Measurements from ENCODE around the gene AVPR2. TPM values are rescaled to one million over a fixed set of nuclear protein-coding genes. Genes with fewer than 3 reads are reported as not detected.

Gene AVPR2
- under 1 TPM in 1 of 5 experiments, not detected in 4; 0.29 TPM for total RNA-seq
- not detected for polyA plus RNA-seq
- total RNA-seq = not detected

GRCh38 chrX:153903991-153904957, at the start of gene AVPR2:
TSS of gene AVPR2 (plus strand) at chrX:153904673. CDS start at chrX:153905146, 473 bp downstream.
- no peaks in the 10 kb centered on the region for H3K9me3 ChIP-seq (ENCODE audit: control insufficient read depth in 2 of 3, low read length in 3 of 3)
- H3K27ac ChIP-seq (ENCODE audit: low read depth, low read length) = no peak within 1 kb of the TSS
- peaks cover 0 to 2% (median 0%) of the 10 kb centered on the region in 5 donors for H3K36me3 Mint-ChIP-seq
- no peak within 1 kb of the TSS for H3K4me3 ChIP-seq (ENCODE audit: low read length)
- H3K9me3 Mint-ChIP-seq = peaks cover 0 to 3% (median 0%) of the 10 kb centered on the region in 11 donors
- no peaks in the 10 kb centered on the region for H3K27me3 ChIP-seq (ENCODE audit: control insufficient read depth in 2 of 2, insufficient read depth in 2 of 2, low read length in 2 of 2)
- ATAC-seq = peak; percentile 18
- peaks cover 16 to 45% (median 33%) of the 10 kb centered on the region in 7 donors for H3K4me1 Mint-ChIP-seq
- peak within 1 kb of the TSS; percentile 68 to 93 (median 83) for H3K27ac Mint-ChIP-seq
- no peak for DNase-seq
- H3K4me3 Mint-ChIP-seq = peak within 1 kb of the TSS; percentile 23 to 87 (median 63)
- peaks cover 0 to 8% (median 0%) of the 10 kb centered on the region in 3 experiments for H3K36me3 ChIP-seq (ENCODE audit: control insufficient read depth in 2 of 3, insufficient read depth in 3 of 3, low read length in 3 of 3)
- ChIA-PET CTCF (no interaction called here), POLR2A (no interaction called here)
- peaks cover 25 to 27% of the 10 kb centered on the region in 2 donors for H3K4me1 ChIP-seq (ENCODE audit: control insufficient read depth in 2 of 2, insufficient read depth in 2 of 2, low read length in 2 of 2)
- no peaks in the 10 kb centered on the region for H3K27me3 Mint-ChIP-seq
- intact Hi-C loops (cut with micrococcal nuclease) = loop anchor here in 1 of 2 donors (5.0 kb wide), 2 partner anchors 87 to 142 kb away; partner anchors contain the start of gene PLXNB3

GRCh38 chrX:153854702-153855101, 49.8 kb upstream of the AVPR2 start:
- Mint-ChIP-seq H3K9me3 (peaks cover 0 to 2% (median 0%) of the 10 kb centered on the region in 11 donors), H3K4me3 (no peak overlapping the region), H3K27me3 (peaks cover 0 to 25% (median 5%) of the 10 kb centered on the region in 5 donors), H3K27ac (no peak overlapping the region), H3K4me1 (peaks cover 5 to 23% (median 10%) of the 10 kb centered on the region in 7 donors), H3K36me3 (no peaks in the 10 kb centered on the region)
- POLR2A ChIA-PET = interaction anchor here (0.6 kb wide), 1 partner anchor 69 kb away, joined by 4 read pairs; no protein-coding TSS in a partner anchor
- Histone ChIP-seq H3K27ac (ENCODE audit: low read depth, low read length) (no peak overlapping the region), H3K27me3 (ENCODE audit: control insufficient read depth in 2 of 2, insufficient read depth in 2 of 2, low read length in 2 of 2) (no peaks in the 10 kb centered on the region), H3K4me1 (ENCODE audit: control insufficient read depth in 2 of 2, insufficient read depth in 2 of 2, low read length in 2 of 2) (no peaks in the 10 kb centered on the region), H3K4me3 (ENCODE audit: low read length) (no peak overlapping the region), H3K36me3 (ENCODE audit: control insufficient read depth in 2 of 3, insufficient read depth in 3 of 3, low read length in 3 of 3) (no peaks in the 10 kb centered on the region), H3K9me3 (ENCODE audit: control insufficient read depth in 2 of 3, low read length in 3 of 3) (no peaks in the 10 kb centered on the region)
- no peak for DNase-seq
- intact Hi-C loops (cut with micrococcal nuclease) = no loop called here
- CTCF ChIA-PET = no interaction called here
- no peak for ATAC-seq

DNA sequence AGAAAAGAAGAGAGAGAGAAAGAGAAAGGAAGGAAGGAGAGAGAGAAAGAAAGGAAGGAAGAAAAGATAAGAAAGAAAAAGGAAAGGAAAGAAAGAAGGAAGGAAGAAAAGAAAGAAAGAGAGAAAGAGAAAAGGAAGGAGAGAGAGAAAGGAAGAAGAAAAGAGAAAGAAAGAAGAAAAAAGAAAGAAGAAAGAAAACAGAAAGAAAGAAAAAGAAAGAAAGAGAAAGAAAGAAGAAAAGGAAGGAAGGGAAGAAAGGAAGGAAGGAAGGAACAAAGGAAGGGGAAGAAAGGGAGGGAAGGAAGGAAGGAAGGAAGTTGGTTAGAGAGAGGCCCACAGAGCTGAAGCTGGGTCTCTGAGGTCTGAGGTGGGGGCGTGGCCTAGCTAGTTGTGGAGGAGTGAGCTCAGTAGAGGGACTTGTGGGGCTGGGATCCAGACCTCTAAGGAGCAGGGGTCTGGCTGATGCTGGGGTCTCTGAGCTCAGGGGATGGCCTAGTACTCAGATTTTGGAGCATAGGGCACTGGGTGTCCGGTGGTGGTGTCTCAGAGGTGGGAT, 47.0 kb upstream of the AVPR2 start:
- Histone ChIP-seq H3K36me3 (ENCODE audit: control insufficient read depth in 2 of 3, insufficient read depth in 3 of 3, low read length in 3 of 3) (no peaks in the 10 kb centered on the region), H3K27me3 (ENCODE audit: control insufficient read depth in 2 of 2, insufficient read depth in 2 of 2, low read length in 2 of 2) (no peaks in the 10 kb centered on the region), H3K27ac (ENCODE audit: low read depth, low read length) (no peak overlapping the region), H3K9me3 (ENCODE audit: control insufficient read depth in 2 of 3, low read length in 3 of 3) (no peaks in the 10 kb centered on the region), H3K4me1 (ENCODE audit: control insufficient read depth in 2 of 2, insufficient read depth in 2 of 2, low read length in 2 of 2) (no peaks in the 10 kb centered on the region), H3K4me3 (ENCODE audit: low read length) (no peak overlapping the region)
- Mint-ChIP-seq H3K27ac (peak overlapping the region in 2 of 9 donors; percentile 17 to 81), H3K36me3 (no peaks in the 10 kb centered on the region), H3K4me3 (peak overlapping the region in 2 of 10 donors; percentile 9 to 19), H3K27me3 (peaks cover 0 to 11% (median 0%) of the 10 kb centered on the region in 5 donors), H3K9me3 (no peaks in the 10 kb centered on the region), H3K4me1 (peaks cover 4 to 23% (median 10%) of the 10 kb centered on the region in 7 donors)
- ChIA-PET CTCF (no interaction called here), POLR2A (no interaction called here)
- intact Hi-C loops (cut with micrococcal nuclease) = no loop called here
- DNase-seq (no peak), ATAC-seq (no peak)

DNA sequence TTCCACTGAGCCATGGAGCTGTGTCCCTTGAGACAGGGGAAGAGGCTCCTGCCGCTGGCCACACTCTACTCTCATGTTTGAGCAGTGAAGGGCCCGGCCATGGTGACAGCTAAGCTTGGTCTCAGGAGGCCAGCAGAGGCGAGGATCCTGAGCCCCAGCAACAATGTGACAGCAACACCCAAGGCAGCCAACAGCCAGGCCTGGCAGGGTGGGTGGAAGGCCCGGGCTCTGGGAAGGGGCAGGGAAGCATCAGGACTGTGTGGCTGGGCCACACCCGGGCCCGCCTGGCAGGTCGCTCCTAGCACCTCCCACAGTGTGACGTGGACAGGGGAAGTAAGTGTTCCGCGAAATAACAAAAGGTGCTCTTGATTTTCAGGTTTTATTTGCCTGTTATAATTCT, 43.3 kb upstream of the AVPR2 start:
- no peak overlapping the region for H3K27ac ChIP-seq (ENCODE audit: low read depth, low read length)
- H3K4me1 ChIP-seq (ENCODE audit: control insufficient read depth in 2 of 2, insufficient read depth in 2 of 2, low read length in 2 of 2) = no peaks in the 10 kb centered on the region
- Mint-ChIP-seq H3K4me3 (no peak overlapping the region), H3K9me3 (no peaks in the 10 kb centered on the region), H3K27me3 (peaks cover 0 to 2% (median 0%) of the 10 kb centered on the region in 5 donors), H3K4me1 (peaks cover 4 to 23% (median 10%) of the 10 kb centered on the region in 7 donors), H3K36me3 (no peaks in the 10 kb centered on the region), H3K27ac (no peak overlapping the region)
- intact Hi-C loops (cut with micrococcal nuclease) = no loop called here
- H3K27me3 ChIP-seq (ENCODE audit: control insufficient read depth in 2 of 2, insufficient read depth in 2 of 2, low read length in 2 of 2) = no peaks in the 10 kb centered on the region
- no peaks in the 10 kb centered on the region for H3K9me3 ChIP-seq (ENCODE audit: control insufficient read depth in 2 of 3, low read length in 3 of 3)
- ATAC-seq (no peak), DNase-seq (no peak)
- H3K36me3 ChIP-seq (ENCODE audit: control insufficient read depth in 2 of 3, insufficient read depth in 3 of 3, low read length in 3 of 3) = no peaks in the 10 kb centered on the region
- ChIA-PET CTCF (no interaction called here), POLR2A (no interaction called here)
- no peak overlapping the region for H3K4me3 ChIP-seq (ENCODE audit: low read length)

DNA sequence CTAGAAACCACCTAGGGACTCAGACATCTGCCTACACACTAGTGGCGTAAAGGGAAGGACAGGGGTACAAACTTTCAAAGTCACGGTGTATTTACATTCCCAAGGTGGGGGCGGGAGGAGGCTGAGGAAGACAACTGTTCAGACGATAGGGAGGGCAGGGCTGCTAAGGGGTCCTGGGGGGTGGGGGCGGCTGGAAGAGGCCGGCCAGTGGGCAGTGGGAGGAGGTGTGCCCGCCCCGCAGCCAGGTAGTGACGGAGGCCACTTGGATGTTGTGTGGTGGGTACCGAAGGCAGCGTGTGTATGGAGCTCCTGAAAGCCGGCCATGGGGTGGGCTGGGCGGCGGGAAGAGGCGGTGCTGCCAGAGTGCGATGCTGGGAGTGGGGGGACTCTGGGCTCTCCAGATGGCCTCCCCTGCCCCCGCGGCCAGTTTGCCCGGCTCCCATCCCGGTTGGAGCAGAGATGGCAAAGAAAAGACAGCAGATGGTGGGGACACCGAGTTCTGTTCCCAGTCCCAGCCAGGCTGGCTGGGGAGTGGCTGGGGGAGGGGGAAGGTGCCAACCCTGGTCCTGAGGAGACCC, 42.7 kb upstream of the AVPR2 start:
- Histone ChIP-seq H3K4me1 (ENCODE audit: control insufficient read depth in 2 of 2, insufficient read depth in 2 of 2, low read length in 2 of 2) (no peaks in the 10 kb centered on the region), H3K4me3 (ENCODE audit: low read length) (no peak overlapping the region), H3K36me3 (ENCODE audit: control insufficient read depth in 2 of 3, insufficient read depth in 3 of 3, low read length in 3 of 3) (no peaks in the 10 kb centered on the region), H3K27me3 (ENCODE audit: control insufficient read depth in 2 of 2, insufficient read depth in 2 of 2, low read length in 2 of 2) (no peaks in the 10 kb centered on the region), H3K27ac (ENCODE audit: low read depth, low read length) (no peak overlapping the region), H3K9me3 (ENCODE audit: control insufficient read depth in 2 of 3, low read length in 3 of 3) (no peaks in the 10 kb centered on the region)
- H3K27me3 Mint-ChIP-seq = peaks cover 0 to 2% (median 0%) of the 10 kb centered on the region in 5 donors
- H3K36me3 Mint-ChIP-seq = no peaks in the 10 kb centered on the region
- CTCF ChIA-PET = no interaction called here
- DNase-seq = no peak
- intact Hi-C loops (cut with micrococcal nuclease) = no loop called here
- H3K9me3 Mint-ChIP-seq = no peaks in the 10 kb centered on the region
- H3K4me1 Mint-ChIP-seq = peaks cover 4 to 16% (median 10%) of the 10 kb centered on the region in 7 donors
- H3K4me3 Mint-ChIP-seq = no peak overlapping the region
- POLR2A ChIA-PET = no interaction called here
- no peak overlapping the region for H3K27ac Mint-ChIP-seq
- ATAC-seq = no peak

- H3K27me3 Mint-ChIP-seq = peaks cover 0 to 2% (median 0%) of the 10 kb centered on the region in 5 donors
- CTCF ChIA-PET = no interaction called here
- Histone ChIP-seq H3K9me3 (ENCODE audit: control insufficient read depth in 2 of 3, low read length in 3 of 3) (no peaks in the 10 kb centered on the region), H3K4me1 (ENCODE audit: control insufficient read depth in 2 of 2, insufficient read depth in 2 of 2, low read length in 2 of 2) (no peaks in the 10 kb centered on the region), H3K27me3 (ENCODE audit: control insufficient read depth in 2 of 2, insufficient read depth in 2 of 2, low read length in 2 of 2) (no peaks in the 10 kb centered on the region), H3K36me3 (ENCODE audit: control insufficient read depth in 2 of 3, insufficient read depth in 3 of 3, low read length in 3 of 3) (no peaks in the 10 kb centered on the region), H3K4me3 (ENCODE audit: low read length) (no peak overlapping the region), H3K27ac (ENCODE audit: low read depth, low read length) (no peak overlapping the region)
- POLR2A ChIA-PET = no interaction called here
- no peak overlapping the region for H3K27ac Mint-ChIP-seq
- no peaks in the 10 kb centered on the region for H3K9me3 Mint-ChIP-seq
- ATAC-seq (no peak), DNase-seq (no peak)
- no peaks in the 10 kb centered on the region for H3K36me3 Mint-ChIP-seq
- intact Hi-C loops (cut with micrococcal nuclease) = no loop called here
- H3K4me3 Mint-ChIP-seq = no peak overlapping the region
- H3K4me1 Mint-ChIP-seq = peaks cover 0 to 8% (median 2%) of the 10 kb centered on the region in 7 donors
These were observed 41.9 kb upstream of the AVPR2 start for GRCh38 chrX:153862369-153863250.
